Cardiac muscle cell (in vitro differentiated cells and primary cell): ENCODE measurements around the gene MC5R. TPM values are rescaled to one million over a fixed set of nuclear protein-coding genes. Genes with fewer than 3 reads are reported as not detected.

Source experiments
- DNase-seq, 2 donors: peaks; one replicate each; pipeline versions ENCODE4 v3.0.0 to v3.0.0-alpha.2; 2010 to 2017; ENCODE audit warnings: low read depth in 1 of 2, low spot score in 1 of 2
- H3K27ac ChIP-seq: fragments of 200-600 bp; sonication (generic); 2 replicates; pipeline ENCODE4 v1.5.1; 2016
- H3K27me3 ChIP-seq: fragments of 200-600 bp; sonication (generic); 2 replicates; pipeline ENCODE4 v1.6.0; 2016; ENCODE audit warnings: control low read depth
- H3K36me3 ChIP-seq: fragments of 200-600 bp; sonication (generic); 2 replicates; pipeline ENCODE4 v1.5.1; 2016; ENCODE audit warnings: control low read depth
- H3K4me1 ChIP-seq: fragments of 200-600 bp; sonication (generic); 2 replicates; pipeline ENCODE4 v1.8.1; 2017; ENCODE audit warnings: low read depth, mild to moderate bottlenecking, mixed run types
- H3K4me3 ChIP-seq: fragments of 200-600 bp; sonication (generic); 2 replicates; pipeline ENCODE4 v1.5.1; 2016; ENCODE audit warnings: mild to moderate bottlenecking
- H3K9me3 ChIP-seq: fragments of 200-600 bp; sonication (generic); 2 replicates; pipeline ENCODE4 v1.5.1; 2017; ENCODE audit warnings: low read depth, mild to moderate bottlenecking, control low read depth
- CTCF ChIP-seq: IDR thresholded peaks from 2 replicates; pipeline ENCODE4 v1.5.1; 2012; ENCODE audit warnings: low read depth, mild to moderate bottlenecking, low read length
- polyA plus RNA-seq: library from polyadenylated mRNA; unstranded; fragments of >200 nt; fragmentation: Nextera tagmentation; extraction: Ambion mirVana; gene quantifications from 2 replicates; pipeline ENCODE4 v1.2.1, GENCODE V29; 2016
- total RNA-seq: library from RNA; depleted of rRNA; stranded (reverse); fragments of >200 nt; gene quantifications from 2 replicates; pipeline ENCODE4 v1.2.3, GENCODE V29; 2016

Gene MC5R
- total and polyA plus RNA-seq, 2 experiments from 2014 or later = not detected

- Histone ChIP-seq H3K9me3 (no peaks in the 10 kb centered on the region), H3K27ac (no peak overlapping the region), H3K27me3 (no peaks in the 10 kb centered on the region), H3K4me1 (peaks cover 3% of the 10 kb centered on the region), H3K36me3 (no peaks in the 10 kb centered on the region), H3K4me3 (no peak overlapping the region)
- TF ChIP-seq CTCF = no peak
- DNase-seq = no peak
Observed at GRCh38 chr18:13808294-13809042, 15.5 kb upstream of the MC5R start.

DNA sequence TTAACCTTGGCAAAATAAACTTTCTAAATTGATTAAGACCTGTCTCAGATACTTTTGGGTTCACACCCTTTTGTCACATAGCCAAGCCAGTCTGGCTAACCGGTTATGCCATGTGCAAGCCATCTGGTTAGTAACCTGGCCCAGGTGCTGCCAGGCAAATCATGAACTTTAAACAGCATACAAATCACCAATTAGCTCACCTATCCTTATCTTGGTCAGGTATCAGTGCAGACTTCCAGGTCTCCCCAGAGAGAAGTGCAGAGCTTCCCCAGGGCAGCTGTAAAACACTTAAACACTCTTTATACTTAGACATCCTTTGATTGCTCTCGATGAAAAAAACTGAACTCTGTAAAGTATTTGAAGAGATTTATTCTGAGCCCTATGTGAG is 14.9 kb upstream of the MC5R start:
- Histone ChIP-seq H3K4me3 (no peak overlapping the region), H3K27me3 (no peaks in the 10 kb centered on the region), H3K27ac (no peak overlapping the region), H3K4me1 (peaks cover 3% of the 10 kb centered on the region), H3K9me3 (no peaks in the 10 kb centered on the region), H3K36me3 (no peaks in the 10 kb centered on the region)
- DNase-seq = no peak
- no peak for TF ChIP-seq CTCF

DNA sequence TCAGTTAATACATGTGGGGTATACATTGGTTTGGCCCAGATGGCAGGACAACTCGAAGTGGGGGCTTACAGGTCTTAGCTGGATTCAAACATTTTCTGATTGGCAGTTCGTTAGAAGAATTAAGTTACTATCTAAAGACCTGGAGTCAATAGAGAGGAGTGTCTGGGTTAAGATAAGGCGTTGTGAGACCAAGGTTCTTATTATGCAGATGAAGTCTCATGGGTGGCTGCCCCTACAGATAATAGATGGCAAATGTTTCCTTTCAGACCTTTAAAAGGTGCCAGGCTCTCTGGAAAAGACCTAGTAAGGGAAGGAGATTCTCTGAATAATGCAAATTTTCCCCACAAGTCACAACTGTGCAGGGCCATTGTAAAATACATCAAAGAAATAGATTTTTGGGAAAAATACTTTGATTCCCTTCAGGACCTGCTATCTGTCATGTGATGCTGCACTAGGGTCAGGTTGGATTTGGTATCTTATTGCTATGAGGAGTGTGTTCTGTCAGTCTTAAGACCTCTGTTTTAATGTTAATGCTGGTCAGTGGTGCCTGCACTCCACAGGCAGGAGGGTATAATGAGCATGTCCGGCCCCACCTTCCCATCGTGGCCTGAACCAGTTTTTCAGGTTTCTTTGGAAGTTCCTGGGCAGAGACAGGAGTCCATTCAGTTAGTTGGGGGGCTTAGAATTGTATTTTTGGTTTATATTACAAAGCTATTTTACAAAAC is 14.3 kb upstream of the MC5R start:
- Histone ChIP-seq H3K4me3 (no peak overlapping the region), H3K27ac (no peak overlapping the region), H3K36me3 (no peaks in the 10 kb centered on the region), H3K4me1 (peaks cover 3% of the 10 kb centered on the region), H3K9me3 (no peaks in the 10 kb centered on the region), H3K27me3 (no peaks in the 10 kb centered on the region)
- no peak for TF ChIP-seq CTCF
- DNase-seq = no peak

GRCh38 chr18:13810950-13811485 is 12.9 kb upstream of the MC5R start:
- no peaks in the 10 kb centered on the region for H3K36me3 ChIP-seq
- no peak overlapping the region for H3K27ac ChIP-seq
- no peaks in the 10 kb centered on the region for H3K9me3 ChIP-seq
- peaks cover 3% of the 10 kb centered on the region for H3K4me1 ChIP-seq
- no peak for TF ChIP-seq CTCF
- no peak overlapping the region for H3K4me3 ChIP-seq
- DNase-seq = no peak
- H3K27me3 ChIP-seq = no peaks in the 10 kb centered on the region

GRCh38 chr18:13811993-13812392 is 12.0 kb upstream of the MC5R start:
- Histone ChIP-seq H3K36me3 (no peaks in the 10 kb centered on the region), H3K27me3 (no peaks in the 10 kb centered on the region), H3K9me3 (no peaks in the 10 kb centered on the region), H3K4me3 (no peak overlapping the region), H3K27ac (no peak overlapping the region), H3K4me1 (peaks cover 3% of the 10 kb centered on the region)
- no peak for DNase-seq
- no peak for TF ChIP-seq CTCF
